HFFc6 (cell line): ENCODE data around the gene TTLL10. TPM values are rescaled to one million over a fixed set of nuclear protein-coding genes. Genes with fewer than 3 reads are reported as not detected.

ENCODE experiments used
- DNase-seq: peaks from one replicate; pipeline ENCODE4 v3.0.0-alpha.2; 2018
- H3K27ac Mint-ChIP-seq: 2 replicates; pipeline ENCODE4 v1.8.0; 2020; ENCODE audit warnings: mild to moderate bottlenecking, mixed read lengths
- H3K27me3 Mint-ChIP-seq: 2 replicates; pipeline ENCODE4 v1.8.0; 2021; ENCODE audit warnings: mild to moderate bottlenecking, moderate library complexity, mixed read lengths; ENCODE audit not compliant: insufficient read depth
- H3K36me3 Mint-ChIP-seq: 2 replicates; pipeline ENCODE4 v1.8.0; 2021; ENCODE audit warnings: low read depth, mixed read lengths
- H3K4me1 Mint-ChIP-seq: 2 replicates; pipeline ENCODE4 v1.8.0; 2020; ENCODE audit warnings: low read depth, mixed read lengths
- H3K4me3 Mint-ChIP-seq: 2 replicates; pipeline ENCODE4 v1.8.0; 2020; ENCODE audit warnings: mild to moderate bottlenecking, moderate library complexity, mixed read lengths
- H3K9me3 Mint-ChIP-seq: 2 replicates; pipeline ENCODE4 v1.8.0; 2020; ENCODE audit warnings: mild to moderate bottlenecking, mixed read lengths
- CTCF ChIP-seq: fragments of 200-600 bp; sonication (generic); IDR thresholded peaks from 2 replicates; pipeline ENCODE4 v1.5.0; 2021; ENCODE audit warnings: antibody characterized with exemption, mild to moderate bottlenecking
- total RNA-seq, 6 experiments: library from RNA; stranded (reverse); fragmentation: NEBNext Ultra II Directional; extraction: Animal tissue kit (Norgen Biotek cat#: 25700); gene quantifications; 2 replicates in 1 of 6; 3 replicates in 5 of 6; pipeline ENCODE4 v1.2.3, GENCODE V29; 2021

Gene TTLL10
- total RNA-seq, 6 experiments from 2014 or later = not detected

GRCh38 chr1:1220197-1220596 lies 46.5 kb downstream of the TTLL10 start:
- Mint-ChIP-seq H3K4me3 (no peak overlapping the region), H3K4me1 (no peaks in the 10 kb centered on the region), H3K27ac (no peak overlapping the region), H3K36me3 (peaks cover 27% of the 10 kb centered on the region), H3K9me3 (no peaks in the 10 kb centered on the region), H3K27me3 (0 out of 2 replicates have a peak, but pooled peaks cover 1% of the 10 kb centered on the region)
- no peak for DNase-seq
- TF ChIP-seq CTCF = no peak

GRCh38 chr1:1221887-1222574 lies 48.4 kb downstream of the TTLL10 start:
- Mint-ChIP-seq H3K27ac (no peak overlapping the region), H3K4me1 (no peaks in the 10 kb centered on the region), H3K36me3 (peaks cover 32% of the 10 kb centered on the region), H3K27me3 (0 out of 2 replicates have a peak, but pooled peaks cover 1% of the 10 kb centered on the region), H3K4me3 (no peak overlapping the region), H3K9me3 (no peaks in the 10 kb centered on the region)
- no peak for TF ChIP-seq CTCF
- no peak for DNase-seq

GRCh38 chr1:1222575-1223225 lies 49.0 kb downstream of the TTLL10 start:
- TF ChIP-seq CTCF = no peak
- Mint-ChIP-seq H3K9me3 (no peaks in the 10 kb centered on the region), H3K27ac (no peak overlapping the region), H3K36me3 (peaks cover 32% of the 10 kb centered on the region), H3K4me1 (no peaks in the 10 kb centered on the region), H3K4me3 (no peak overlapping the region), H3K27me3 (0 out of 2 replicates have a peak, but pooled peaks cover under 1% of the 10 kb centered on the region)
- DNase-seq = no peak

- no peaks in the 10 kb centered on the region for H3K9me3 Mint-ChIP-seq
Observed at GRCh38 chr1:1223321-1223720, 49.6 kb downstream of the TTLL10 start.

GRCh38 chr1:1223891-1224290 lies 50.2 kb downstream of the TTLL10 start:
- H3K27me3 Mint-ChIP-seq = no peaks in the 10 kb centered on the region
- no peak for DNase-seq
- no peaks in the 10 kb centered on the region for H3K9me3 Mint-ChIP-seq
- no peaks in the 10 kb centered on the region for H3K4me1 Mint-ChIP-seq
- H3K36me3 Mint-ChIP-seq = peaks cover 28% of the 10 kb centered on the region
- H3K27ac Mint-ChIP-seq = no peak overlapping the region
- TF ChIP-seq CTCF = no peak
- no peak overlapping the region for H3K4me3 Mint-ChIP-seq

More at GRCh38 chr1:1223321-1223720, 49.6 kb downstream of the TTLL10 start:
- no peak for TF ChIP-seq CTCF
- Mint-ChIP-seq H3K27me3 (no peaks in the 10 kb centered on the region), H3K4me3 (no peak overlapping the region), H3K4me1 (no peaks in the 10 kb centered on the region), H3K36me3 (peaks cover 28% of the 10 kb centered on the region), H3K27ac (no peak overlapping the region)
- no peak for DNase-seq
